ENCODE data around the gene DR1.

The DR1 gene

GRCh38 chr1:93338387-93339146 is 7.1 kb upstream of the DR1 start:
- TF ChIP-seq CTCF (IDR thresholded peaks at IDR 0.05; ENCODE audit: control insufficient read depth, insufficient read depth, low read depth, low read length, missing control alignments): no peak

GRCh38 chr1:93339171-93339697 is 6.5 kb upstream of the DR1 start:
- DNase-seq (ENCODE audit: low read depth): no peak
- TF ChIP-seq CTCF (IDR thresholded peaks at IDR 0.05; ENCODE audit: control insufficient read depth, insufficient read depth, low read depth, low read length, missing control alignments): no peak
- no peak overlapping the region for H3K4me3 ChIP-seq (ENCODE audit: control insufficient read depth, low read depth, low read length)

More at GRCh38 chr1:93338387-93339146, 7.1 kb upstream of the DR1 start:
- H3K4me3 ChIP-seq (ENCODE audit: control insufficient read depth, low read depth, low read length): no peak overlapping the region
- DNase-seq (ENCODE audit: low read depth): peak; percentile 74

GRCh38 chr1:93340090-93340489 is 5.6 kb upstream of the DR1 start:
- TF ChIP-seq CTCF (IDR thresholded peaks at IDR 0.05; ENCODE audit: control insufficient read depth, insufficient read depth, low read depth, low read length, missing control alignments): no peak
- H3K4me3 ChIP-seq (ENCODE audit: control insufficient read depth, low read depth, low read length): no peak overlapping the region
- DNase-seq (ENCODE audit: low read depth): no peak

GRCh38 chr1:93344484-93344883 is 1.2 kb upstream of the DR1 start:
- H3K4me3 ChIP-seq (ENCODE audit: control insufficient read depth, low read depth, low read length): no peak overlapping the region
- no peak for TF ChIP-seq CTCF (IDR thresholded peaks at IDR 0.05; ENCODE audit: control insufficient read depth, insufficient read depth, low read depth, low read length, missing control alignments)
- no peak for DNase-seq (ENCODE audit: low read depth)

GRCh38 chr1:93344886-93345632 is 648 bp upstream of the DR1 start:
- no peak for DNase-seq (ENCODE audit: low read depth)
- H3K4me3 ChIP-seq (ENCODE audit: control insufficient read depth, low read depth, low read length): peak overlapping the region; percentile 85
- no peak for TF ChIP-seq CTCF (IDR thresholded peaks at IDR 0.05; ENCODE audit: control insufficient read depth, insufficient read depth, low read depth, low read length, missing control alignments)

- no peak for DNase-seq (ENCODE audit: low read depth)
- H3K4me3 ChIP-seq (ENCODE audit: control insufficient read depth, low read depth, low read length): peak overlapping the region; percentile 85
- no peak for TF ChIP-seq CTCF (IDR thresholded peaks at IDR 0.05; ENCODE audit: control insufficient read depth, insufficient read depth, low read depth, low read length, missing control alignments)
Observed at GRCh38 chr1:93346421-93346993, 800 bp downstream of the DR1 start.

Data from AG09309 (cell line).